ENCODE measurements around the gene KIRREL2. TPM values are rescaled to one million over a fixed set of nuclear protein-coding genes. Genes with fewer than 3 reads are reported as not detected.

KIRREL2 gene
- total and polyA plus RNA-seq, 4 donors = not detected

- DNase-seq (ENCODE audit: low spot score) = no peak
- no peaks in the 10 kb centered on the region for H3K9me3 ChIP-seq (ENCODE audit: control insufficient read depth in 4 of 4, low read length in 3 of 4)
- peaks cover 0 to 14% (median 11%) of the 10 kb centered on the region in 4 donors for H3K27me3 ChIP-seq (ENCODE audit: control insufficient read depth in 4 of 4, insufficient read depth in 4 of 4, low read length in 3 of 4)
- H3K27ac ChIP-seq (ENCODE audit: low read depth in 1 of 2, low read length in 2 of 2) = no peak overlapping the region
- H3K4me3 ChIP-seq (ENCODE audit: low read depth in 1 of 3, low read length in 3 of 3) = no peak overlapping the region
- H3K9ac ChIP-seq (ENCODE audit: low read depth in 1 of 2, low read length in 2 of 2) = no peak overlapping the region
- no peaks in the 10 kb centered on the region for H3K36me3 ChIP-seq (ENCODE audit: control insufficient read depth in 4 of 4, insufficient read depth in 3 of 4, low read depth in 1 of 4, low read length in 3 of 4)
- TF ChIP-seq RXRA (IDR thresholded peaks at IDR 0.05) (no peak), MAX (IDR thresholded peaks at IDR 0.05) (no peak), ZBTB33 (IDR thresholded peaks at IDR 0.05) (no peak), CTCF (IDR thresholded peaks at IDR 0.05; ENCODE audit: low read depth, low read length, missing input control) (no peak), RAD21 (IDR thresholded peaks at IDR 0.05) (no peak), FOXA2 (IDR thresholded peaks at IDR 0.05) (no peak), YY1 (IDR thresholded peaks at IDR 0.05) (no peak), FOXA1 (IDR thresholded peaks at IDR 0.05) (no peak), JUND (IDR thresholded peaks at IDR 0.05) (no peak), REST (IDR thresholded peaks at IDR 0.05) (no peak), HNF4G (IDR thresholded peaks at IDR 0.05) (no peak), SP1 (IDR thresholded peaks at IDR 0.05) (no peak)
- peaks cover 0 to 6% (median 5%) of the 10 kb centered on the region in 4 donors for H3K4me1 ChIP-seq (ENCODE audit: control insufficient read depth in 4 of 4, insufficient read depth in 4 of 4, low read length in 3 of 4)
- 81% methylated on average over 8 of the region's 8 CpGs for WGBS
Measured at GRCh38 chr19:35847911-35848310, 8.8 kb upstream of the KIRREL2 start.

GRCh38 chr19:35848486-35848885 lies 8.2 kb upstream of the KIRREL2 start:
- H3K36me3 ChIP-seq (ENCODE audit: control insufficient read depth in 4 of 4, insufficient read depth in 3 of 4, low read depth in 1 of 4, low read length in 3 of 4) = no peaks in the 10 kb centered on the region
- whole genome bisulfite sequencing = 70% methylated on average over 8 of the region's 8 CpGs

More at GRCh38 chr19:35848486-35848885, 8.2 kb upstream of the KIRREL2 start:
- peaks cover 0 to 6% (median 5%) of the 10 kb centered on the region in 4 donors for H3K4me1 ChIP-seq (ENCODE audit: control insufficient read depth in 4 of 4, insufficient read depth in 4 of 4, low read length in 3 of 4)
- no peak for DNase-seq (ENCODE audit: low spot score)
- no peaks in the 10 kb centered on the region for H3K9me3 ChIP-seq (ENCODE audit: control insufficient read depth in 4 of 4, low read length in 3 of 4)
- no peak overlapping the region for H3K4me3 ChIP-seq (ENCODE audit: low read depth in 1 of 3, low read length in 3 of 3)
- no peak overlapping the region for H3K27ac ChIP-seq (ENCODE audit: low read depth in 1 of 2, low read length in 2 of 2)
- TF ChIP-seq SP1 (IDR thresholded peaks at IDR 0.05) (no peak), RXRA (IDR thresholded peaks at IDR 0.05) (no peak), ZBTB33 (IDR thresholded peaks at IDR 0.05) (no peak)
- H3K27me3 ChIP-seq (ENCODE audit: control insufficient read depth in 4 of 4, insufficient read depth in 4 of 4, low read length in 3 of 4) = peaks cover 0 to 14% (median 10%) of the 10 kb centered on the region in 4 donors
- no peak overlapping the region for H3K9ac ChIP-seq (ENCODE audit: low read depth in 1 of 2, low read length in 2 of 2)

Measured in liver (tissue), 9 donors.